Subcutaneous adipose tissue (tissue), 4 donors: ENCODE measurements around the gene EXOSC6. TPM values are rescaled to one million over a fixed set of nuclear protein-coding genes. Genes with fewer than 3 reads are reported as not detected.

Experiments
- small RNA-seq: library from RNA; depleted of rRNA; stranded (forward); fragments of <200 nt; gene quantifications from one replicate; pipeline ENCODE3, GENCODE V24; 2016
- total RNA-seq, 4 donors: library from RNA; depleted of rRNA; stranded (reverse); fragments of >200 nt; gene quantifications; one replicate each; pipeline ENCODE4 v1.1.0, GENCODE V29; 2016
- TF ChIP-seq, protein P1 (sequence below): fragments of 450-650 bp; IDR thresholded peaks from one replicate; pipeline ENCODE4 v1.5.1; 2016; ENCODE audit warnings: low read depth, mild to moderate bottlenecking, control low read depth, antibody characterized with exemption, moderate library complexity

Gene EXOSC6
- total RNA-seq, 4 donors from 2014 or later: 12.7 to 18.9 (median 16.8) TPM

GRCh38 chr16:70250748-70251628, 752 bp downstream of the EXOSC6 start:
- TF ChIP-seq, protein P1, sequence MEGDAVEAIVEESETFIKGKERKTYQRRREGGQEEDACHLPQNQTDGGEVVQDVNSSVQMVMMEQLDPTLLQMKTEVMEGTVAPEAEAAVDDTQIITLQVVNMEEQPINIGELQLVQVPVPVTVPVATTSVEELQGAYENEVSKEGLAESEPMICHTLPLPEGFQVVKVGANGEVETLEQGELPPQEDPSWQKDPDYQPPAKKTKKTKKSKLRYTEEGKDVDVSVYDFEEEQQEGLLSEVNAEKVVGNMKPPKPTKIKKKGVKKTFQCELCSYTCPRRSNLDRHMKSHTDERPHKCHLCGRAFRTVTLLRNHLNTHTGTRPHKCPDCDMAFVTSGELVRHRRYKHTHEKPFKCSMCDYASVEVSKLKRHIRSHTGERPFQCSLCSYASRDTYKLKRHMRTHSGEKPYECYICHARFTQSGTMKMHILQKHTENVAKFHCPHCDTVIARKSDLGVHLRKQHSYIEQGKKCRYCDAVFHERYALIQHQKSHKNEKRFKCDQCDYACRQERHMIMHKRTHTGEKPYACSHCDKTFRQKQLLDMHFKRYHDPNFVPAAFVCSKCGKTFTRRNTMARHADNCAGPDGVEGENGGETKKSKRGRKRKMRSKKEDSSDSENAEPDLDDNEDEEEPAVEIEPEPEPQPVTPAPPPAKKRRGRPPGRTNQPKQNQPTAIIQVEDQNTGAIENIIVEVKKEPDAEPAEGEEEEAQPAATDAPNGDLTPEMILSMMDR: no peak

Small RNA genes lying within 50 kb of the gene (small RNA-seq; reads per million reads assigned to genes)
- gene AC009060.2 (not detected), gene RN7SL279P (not detected)

Other genes with a start within 250 kb of the EXOSC6 start
- 10 to 100 TPM; 20.4 to 27.3 (median 22.5) TPM for gene PDPR, start 137.6 kb downstream of the EXOSC6 start, total RNA-seq
- gene CLEC18C, start 78.2 kb downstream of the EXOSC6 start, total RNA-seq: not detected
- gene AARS1, start 37.6 kb upstream of the EXOSC6 start, total RNA-seq: 100 to 1,000 TPM in 1 of 4 donors, 10 to 100 TPM in 3; 47.9 to 114 (median 64.0) TPM
- gene DDX19B, start 47.2 kb upstream of the EXOSC6 start, total RNA-seq: 10 to 100 TPM; 31.9 to 55.6 (median 38.3) TPM
- 10 to 100 TPM; 24.6 to 45.2 (median 40.3) TPM for gene DDX19A, start 95.0 kb upstream of the EXOSC6 start, total RNA-seq
- 10 to 100 TPM in 3 of 4 donors, 1 to 10 TPM in 1; 9.9 to 14.1 (median 13.1) TPM for gene ST3GAL2, start 187.2 kb upstream of the EXOSC6 start, total RNA-seq
- gene FCSK, start 202.7 kb upstream of the EXOSC6 start, total RNA-seq: 10 to 100 TPM in 3 of 4 donors, 1 to 10 TPM in 1; 2.0 to 25.1 (median 12.0) TPM